ENCODE measurements around the gene ZNF337.

Gene ZNF337

GRCh38 chr20:25626779-25627178, 69.9 kb downstream of the ZNF337 start:
- DNase-seq (ENCODE audit: low spot score) = no peak

- no peak for DNase-seq (ENCODE audit: low spot score)
Measured at GRCh38 chr20:25624500-25624939, 72.1 kb downstream of the ZNF337 start.

All from hepatic stellate cell (primary cell).